ENCODE data around the gene TMEM81. TPM values are rescaled to one million over a fixed set of nuclear protein-coding genes. Genes with fewer than 3 reads are reported as not detected.

TMEM81 gene
- total RNA-seq, 1 donor from 2014 or later, result 3.5 TPM

DNA sequence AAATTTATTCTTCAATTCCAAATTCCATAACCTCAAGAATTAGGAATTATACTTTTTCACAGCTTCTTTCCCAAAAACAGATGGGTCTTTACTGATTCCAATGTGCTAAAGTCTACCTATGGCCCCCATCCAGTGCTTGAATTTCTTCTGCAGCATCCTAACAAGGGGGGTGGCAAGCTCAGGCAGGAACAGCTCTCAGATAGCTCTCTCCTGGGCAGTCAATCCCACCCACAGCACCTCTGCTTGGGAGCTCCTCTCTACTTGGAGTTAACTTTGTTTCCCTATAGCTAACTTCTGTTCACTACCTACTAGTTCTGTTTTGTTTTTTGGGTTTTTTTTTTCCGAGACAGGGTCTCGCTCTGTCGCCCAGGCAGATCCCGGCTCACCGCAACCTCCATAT, 25.5 kb upstream of the TMEM81 start:
- peaks cover 92% of the 10 kb centered on the region for H3K36me3 ChIP-seq
- no peak for ATAC-seq

GRCh38 chr1:205109269-205109668, 25.0 kb upstream of the TMEM81 start:
- intact Hi-C loops (cut with DNase I), result no loop called here
- TF ChIP-seq, protein P1, sequence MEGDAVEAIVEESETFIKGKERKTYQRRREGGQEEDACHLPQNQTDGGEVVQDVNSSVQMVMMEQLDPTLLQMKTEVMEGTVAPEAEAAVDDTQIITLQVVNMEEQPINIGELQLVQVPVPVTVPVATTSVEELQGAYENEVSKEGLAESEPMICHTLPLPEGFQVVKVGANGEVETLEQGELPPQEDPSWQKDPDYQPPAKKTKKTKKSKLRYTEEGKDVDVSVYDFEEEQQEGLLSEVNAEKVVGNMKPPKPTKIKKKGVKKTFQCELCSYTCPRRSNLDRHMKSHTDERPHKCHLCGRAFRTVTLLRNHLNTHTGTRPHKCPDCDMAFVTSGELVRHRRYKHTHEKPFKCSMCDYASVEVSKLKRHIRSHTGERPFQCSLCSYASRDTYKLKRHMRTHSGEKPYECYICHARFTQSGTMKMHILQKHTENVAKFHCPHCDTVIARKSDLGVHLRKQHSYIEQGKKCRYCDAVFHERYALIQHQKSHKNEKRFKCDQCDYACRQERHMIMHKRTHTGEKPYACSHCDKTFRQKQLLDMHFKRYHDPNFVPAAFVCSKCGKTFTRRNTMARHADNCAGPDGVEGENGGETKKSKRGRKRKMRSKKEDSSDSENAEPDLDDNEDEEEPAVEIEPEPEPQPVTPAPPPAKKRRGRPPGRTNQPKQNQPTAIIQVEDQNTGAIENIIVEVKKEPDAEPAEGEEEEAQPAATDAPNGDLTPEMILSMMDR (IDR thresholded peaks at IDR 0.05), result no peak

More for the DNA sequence above, 25.5 kb upstream of the TMEM81 start:
- H3K27me3 ChIP-seq, result no peaks in the 10 kb centered on the region
- TF ChIP-seq, protein P1 (IDR thresholded peaks at IDR 0.05), result no peak
- no peak overlapping the region for H3K27ac ChIP-seq
- no peaks in the 10 kb centered on the region for H3K4me1 ChIP-seq
- intact Hi-C loops (cut with DNase I), result no loop called here
- no peak for DNase-seq
- H3K9me3 ChIP-seq, result no peaks in the 10 kb centered on the region
- no peak overlapping the region for H3K4me3 ChIP-seq

GRCh38 chr1:205108464-205108863, 24.2 kb upstream of the TMEM81 start:
- ATAC-seq, result no peak
- H3K4me1 ChIP-seq, result no peaks in the 10 kb centered on the region
- no peak overlapping the region for H3K27ac ChIP-seq
- intact Hi-C loops (cut with DNase I), result no loop called here
- H3K4me3 ChIP-seq, result no peak overlapping the region
- no peaks in the 10 kb centered on the region for H3K27me3 ChIP-seq
- peaks cover 92% of the 10 kb centered on the region for H3K36me3 ChIP-seq
- H3K9me3 ChIP-seq, result no peaks in the 10 kb centered on the region
- no peak for DNase-seq
- TF ChIP-seq, protein P1 (IDR thresholded peaks at IDR 0.05), result no peak

More at GRCh38 chr1:205109269-205109668, 25.0 kb upstream of the TMEM81 start:
- Histone ChIP-seq H3K4me1 (no peaks in the 10 kb centered on the region), H3K36me3 (peaks cover 92% of the 10 kb centered on the region), H3K4me3 (no peak overlapping the region), H3K27me3 (no peaks in the 10 kb centered on the region), H3K27ac (no peak overlapping the region), H3K9me3 (no peaks in the 10 kb centered on the region)
- no peak for ATAC-seq
- DNase-seq, result no peak

DNA sequence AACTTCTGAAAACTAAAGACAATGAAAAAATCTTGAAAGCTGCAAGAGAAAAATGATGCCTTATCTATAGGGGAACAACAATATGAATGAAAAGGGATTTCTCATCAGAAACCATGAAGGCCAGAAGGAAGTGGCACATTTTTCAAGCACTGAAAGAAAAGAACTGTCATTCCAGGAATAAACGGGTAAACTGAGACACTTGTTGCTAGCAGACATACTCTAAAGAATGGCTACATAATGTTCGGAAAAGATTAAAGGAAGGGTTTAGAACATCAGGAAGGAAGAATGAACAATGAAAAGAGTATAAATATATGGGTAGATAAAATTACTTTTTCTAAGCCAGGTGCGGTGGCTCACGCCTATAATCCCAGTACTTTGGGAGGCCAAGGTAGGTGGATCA, 23.1 kb upstream of the TMEM81 start:
- Histone ChIP-seq H3K27ac (no peak overlapping the region), H3K9me3 (no peaks in the 10 kb centered on the region), H3K27me3 (no peaks in the 10 kb centered on the region), H3K4me3 (no peak overlapping the region), H3K36me3 (peaks cover 92% of the 10 kb centered on the region), H3K4me1 (no peaks in the 10 kb centered on the region)
- TF ChIP-seq, protein P1 (IDR thresholded peaks at IDR 0.05), result no peak
- no peak for DNase-seq
- no peak for ATAC-seq
- intact Hi-C loops (cut with DNase I), result no loop called here

- TF ChIP-seq, protein P1 (IDR thresholded peaks at IDR 0.05), result no peak
- Histone ChIP-seq H3K4me1 (no peaks in the 10 kb centered on the region), H3K27me3 (no peaks in the 10 kb centered on the region), H3K4me3 (no peak overlapping the region), H3K9me3 (no peaks in the 10 kb centered on the region), H3K36me3 (peaks cover 94% of the 10 kb centered on the region), H3K27ac (no peak overlapping the region)
- DNase-seq (no peak), ATAC-seq (no peak)
- intact Hi-C loops (cut with DNase I), result no loop called here
Observed at GRCh38 chr1:205102404-205102803, 18.1 kb upstream of the TMEM81 start.

GRCh38 chr1:205098242-205098641, 14.0 kb upstream of the TMEM81 start:
- Histone ChIP-seq H3K27me3 (no peaks in the 10 kb centered on the region), H3K9me3 (no peaks in the 10 kb centered on the region), H3K4me3 (no peak overlapping the region), H3K4me1 (no peaks in the 10 kb centered on the region), H3K27ac (no peak overlapping the region), H3K36me3 (peaks cover 96% of the 10 kb centered on the region)
- intact Hi-C loops (cut with DNase I), result no loop called here
- no peak for DNase-seq
- ATAC-seq, result no peak
- TF ChIP-seq, protein P1 (IDR thresholded peaks at IDR 0.05), result no peak

All from upper lobe of right lung (tissue), 1 donor.